GM21528 (cell line): ENCODE results near the gene DLX1.

Experiments
- ATAC-seq: cut with Tn5 transposase; IDR thresholded peaks from one replicate; pipeline ENCODE4 v1.9.1; 2021; ENCODE audit warnings: mild to moderate bottlenecking, moderate library complexity; ENCODE audit not compliant: unreplicated experiment, low FRiP score

Gene DLX1

GRCh38 chr2:172095905-172096625, 10.8 kb downstream of the DLX1 start:
- no peak for ATAC-seq

- ATAC-seq: no peak
Observed at GRCh38 chr2:172096626-172097547, 11.6 kb downstream of the DLX1 start.

GRCh38 chr2:172097557-172098131, 12.3 kb downstream of the DLX1 start:
- no peak for ATAC-seq

GRCh38 chr2:172098287-172098649, 13.0 kb downstream of the DLX1 start:
- ATAC-seq: no peak

GRCh38 chr2:172098650-172099471, 13.6 kb downstream of the DLX1 start:
- no peak for ATAC-seq

- no peak for ATAC-seq
Observed at GRCh38 chr2:172099472-172100079, 14.3 kb downstream of the DLX1 start.

- no peak for ATAC-seq
Observed at GRCh38 chr2:172100080-172100934, 15.0 kb downstream of the DLX1 start.

- ATAC-seq: no peak
Observed at GRCh38 chr2:172100935-172101820, 15.9 kb downstream of the DLX1 start.

GRCh38 chr2:172101821-172102390, 16.6 kb downstream of the DLX1 start:
- ATAC-seq: no peak

GRCh38 chr2:172102391-172103359, 17.4 kb downstream of the DLX1 start, which contains the start of gene DLX2:
TSS of gene DLX2 (minus strand) at chr2:172102900. CDS start at chr2:172102538, 362 bp downstream.
- peak; percentile 71 for ATAC-seq

- ATAC-seq: no peak
Observed at GRCh38 chr2:172103471-172104272, 18.4 kb downstream of the DLX1 start.

- ATAC-seq: no peak
Observed at GRCh38 chr2:172105471-172106107, 20.3 kb downstream of the DLX1 start.

- ATAC-seq: no peak
Observed at GRCh38 chr2:172106108-172106961, 21.0 kb downstream of the DLX1 start.
